ENCODE results near the gene PTDSS2.

Gene PTDSS2

GRCh38 chr11:469684-470560 is 19.8 kb downstream of the PTDSS2 start:
- Histone ChIP-seq H4K20me1 (ENCODE audit: control insufficient read depth, insufficient read depth, low read depth, low read length) (no peaks in the 10 kb centered on the region), H3K27ac (ENCODE audit: low read depth, low read length) (no peak overlapping the region), H3K9me3 (ENCODE audit: control insufficient read depth, insufficient read depth, low read length) (no peaks in the 10 kb centered on the region), H3K36me3 (ENCODE audit: control insufficient read depth, low read length) (peaks cover 7% of the 10 kb centered on the region; the same call in 1 of the 2 replicates), H3K4me3 (ENCODE audit: low read length) (no peak overlapping the region), H3F3A (ENCODE audit: control insufficient read depth, insufficient read depth) (no peaks in the 10 kb centered on the region), H3K4me1 (ENCODE audit: control insufficient read depth, low read length) (no peaks in the 10 kb centered on the region), H3K27me3 (ENCODE audit: control insufficient read depth, low read length) (no peaks in the 10 kb centered on the region), H3K9me2 (replicated peaks; ENCODE audit: control insufficient read depth, low read length) (no peaks in the 10 kb centered on the region), H3K4me2 (ENCODE audit: low read length) (no peak overlapping the region), H3K79me2 (ENCODE audit: control insufficient read depth, low read length) (0 out of 2 replicates have a peak, but pooled peaks cover 3% of the 10 kb centered on the region)
- TF ChIP-seq EZH2phosphoT487 (IDR thresholded peaks at IDR 0.05; ENCODE audit: borderline replicate concordance, low read length) = no peak
- no peak for TF ChIP-seq CTCF (IDR thresholded peaks at IDR 0.05; ENCODE audit: low read depth, low read length, poor library complexity, severe bottlenecking)

- Histone ChIP-seq H4K20me1 (ENCODE audit: control insufficient read depth, insufficient read depth, low read depth, low read length) (no peaks in the 10 kb centered on the region), H3K27me3 (ENCODE audit: control insufficient read depth, low read length) (no peaks in the 10 kb centered on the region), H3F3A (ENCODE audit: control insufficient read depth, insufficient read depth) (no peaks in the 10 kb centered on the region), H3K9me2 (replicated peaks; ENCODE audit: control insufficient read depth, low read length) (no peaks in the 10 kb centered on the region), H3K4me2 (ENCODE audit: low read length) (no peak overlapping the region), H3K36me3 (ENCODE audit: control insufficient read depth, low read length) (peaks cover 3% of the 10 kb centered on the region; the same call in 1 of the 2 replicates), H3K9me3 (ENCODE audit: control insufficient read depth, insufficient read depth, low read length) (no peaks in the 10 kb centered on the region), H3K27ac (ENCODE audit: low read depth, low read length) (no peak overlapping the region), H3K79me2 (ENCODE audit: control insufficient read depth, low read length) (0 out of 2 replicates have a peak, but pooled peaks cover 4% of the 10 kb centered on the region), H3K4me3 (ENCODE audit: low read length) (no peak overlapping the region), H3K4me1 (ENCODE audit: control insufficient read depth, low read length) (no peaks in the 10 kb centered on the region)
- TF ChIP-seq EZH2phosphoT487 (IDR thresholded peaks at IDR 0.05; ENCODE audit: borderline replicate concordance, low read length) (no peak), CTCF (IDR thresholded peaks at IDR 0.05; ENCODE audit: low read depth, low read length, poor library complexity, severe bottlenecking) (no peak)
Observed at GRCh38 chr11:471468-472145, 21.5 kb downstream of the PTDSS2 start.

GRCh38 chr11:472272-472671 is 22.2 kb downstream of the PTDSS2 start:
- no peak for TF ChIP-seq CTCF (IDR thresholded peaks at IDR 0.05; ENCODE audit: low read depth, low read length, poor library complexity, severe bottlenecking)
- TF ChIP-seq EZH2phosphoT487 (IDR thresholded peaks at IDR 0.05; ENCODE audit: borderline replicate concordance, low read length) = no peak
- Histone ChIP-seq H3K4me1 (ENCODE audit: control insufficient read depth, low read length) (no peaks in the 10 kb centered on the region), H3K4me3 (ENCODE audit: low read length) (no peak overlapping the region), H3K9me3 (ENCODE audit: control insufficient read depth, insufficient read depth, low read length) (no peaks in the 10 kb centered on the region), H3K4me2 (ENCODE audit: low read length) (no peak overlapping the region), H3K9me2 (replicated peaks; ENCODE audit: control insufficient read depth, low read length) (no peaks in the 10 kb centered on the region), H3K27me3 (ENCODE audit: control insufficient read depth, low read length) (no peaks in the 10 kb centered on the region), H3K79me2 (ENCODE audit: control insufficient read depth, low read length) (0 out of 2 replicates have a peak, but pooled peaks cover 4% of the 10 kb centered on the region), H3K36me3 (ENCODE audit: control insufficient read depth, low read length) (peaks cover 3% of the 10 kb centered on the region; the same call in 1 of the 2 replicates), H3K27ac (ENCODE audit: low read depth, low read length) (no peak overlapping the region), H3F3A (ENCODE audit: control insufficient read depth, insufficient read depth) (no peaks in the 10 kb centered on the region), H4K20me1 (ENCODE audit: control insufficient read depth, insufficient read depth, low read depth, low read length) (no peaks in the 10 kb centered on the region)

Measured in DOHH2 (cell line).